OCI-LY1 (cell line): ENCODE data around the gene ZNF598.

ENCODE experiments used
- H2AFZ ChIP-seq: fragments of 200-600 bp; sonication (generic), shearing (Covaris generic); 2 replicates; pipeline ENCODE4 v1.6.0; 2014; ENCODE audit warnings: antibody characterized with exemption, mild to moderate bottlenecking, low read length
- H3F3A ChIP-seq: fragments of 200-600 bp; sonication (generic), shearing (Covaris generic); 2 replicates; pipeline ENCODE4 v1.6.0; 2014; ENCODE audit warnings: mild to moderate bottlenecking, antibody characterized with exemption, low read length, moderate library complexity; ENCODE audit not compliant: insufficient read depth
- H3K27ac ChIP-seq: fragments of 200-600 bp; sonication (generic); 2 replicates; pipeline ENCODE4 v1.5.1; 2014; ENCODE audit warnings: low read length, mixed run types, mild to moderate bottlenecking, low read depth; ENCODE audit not compliant: poor library complexity, severe bottlenecking
- H3K27me3 ChIP-seq: fragments of 200-600 bp; sonication (generic); 2 replicates; pipeline ENCODE4 v1.6.0; 2014; ENCODE audit warnings: antibody characterized with exemption, mild to moderate bottlenecking, low read length, moderate library complexity; ENCODE audit not compliant: insufficient read depth
- H3K36me3 ChIP-seq: fragments of 200-600 bp; sonication (generic); 2 replicates; pipeline ENCODE4 v1.6.1; 2014; ENCODE audit warnings: mild to moderate bottlenecking, antibody characterized with exemption, low read length, moderate library complexity, mixed read lengths; ENCODE audit not compliant: insufficient read depth
- H3K4me1 ChIP-seq: fragments of 200-600 bp; sonication (generic); 2 replicates; pipeline ENCODE4 v1.5.1; 2014; ENCODE audit warnings: mild to moderate bottlenecking, low read length, moderate library complexity; ENCODE audit not compliant: insufficient read depth, severe bottlenecking
- H3K4me2 ChIP-seq: fragments of 200-600 bp; sonication (generic), shearing (Covaris generic); 2 replicates; pipeline ENCODE4 v1.6.1; 2014; ENCODE audit warnings: low read length
- H3K4me3 ChIP-seq: fragments of 200-600 bp; sonication (generic); 2 replicates; pipeline ENCODE4 v1.5.1; 2014; ENCODE audit warnings: low read length, low read depth, mild to moderate bottlenecking, mixed read lengths; ENCODE audit not compliant: poor library complexity, severe bottlenecking
- H3K79me2 ChIP-seq: fragments of 200-600 bp; shearing (Covaris generic); 2 replicates; pipeline ENCODE4 v1.6.1; 2016; ENCODE audit warnings: mixed run types, low read length, mixed read lengths; ENCODE audit not compliant: insufficient read depth
- H3K9ac ChIP-seq: fragments of 200-600 bp; sonication (generic), shearing (Covaris generic); 2 replicates; pipeline ENCODE4 v1.6.1; 2014; ENCODE audit warnings: mild to moderate bottlenecking, low read length, mixed read lengths
- H3K9me2 ChIP-seq: fragments of 200-600 bp; sonication (generic), shearing (Covaris generic); 2 replicates; pipeline ENCODE4 v1.6.1; 2014; ENCODE audit warnings: low read depth, mild to moderate bottlenecking, low read length, mixed read lengths
- H3K9me3 ChIP-seq: fragments of 200-600 bp; shearing (Covaris generic); 2 replicates; pipeline ENCODE4 v1.6.1; 2014; ENCODE audit warnings: low read length, mixed read lengths
- H4K20me1 ChIP-seq: fragments of 200-600 bp; sonication (generic), shearing (Covaris generic); 2 replicates; pipeline ENCODE4 v1.6.0; 2016; ENCODE audit warnings: mild to moderate bottlenecking, low read length; ENCODE audit not compliant: insufficient read depth
- EZH2 ChIP-seq: fragments of 200-600 bp; sonication (generic), shearing (Covaris generic); IDR thresholded peaks from 2 replicates; pipeline ENCODE4 v1.8.0; 2017; ENCODE audit warnings: borderline replicate concordance, mixed run types, mild to moderate bottlenecking, antibody characterized with exemption, low read length, moderate library complexity, mixed read lengths
- TF ChIP-seq, protein P1 (sequence below): fragments of 200-600 bp; sonication (generic), shearing (Covaris generic); IDR thresholded peaks from 2 replicates; pipeline ENCODE4 v1.5.1; 2017; ENCODE audit warnings: mild to moderate bottlenecking, antibody characterized with exemption, low read length, moderate library complexity, mixed read lengths

Gene ZNF598

DNA sequence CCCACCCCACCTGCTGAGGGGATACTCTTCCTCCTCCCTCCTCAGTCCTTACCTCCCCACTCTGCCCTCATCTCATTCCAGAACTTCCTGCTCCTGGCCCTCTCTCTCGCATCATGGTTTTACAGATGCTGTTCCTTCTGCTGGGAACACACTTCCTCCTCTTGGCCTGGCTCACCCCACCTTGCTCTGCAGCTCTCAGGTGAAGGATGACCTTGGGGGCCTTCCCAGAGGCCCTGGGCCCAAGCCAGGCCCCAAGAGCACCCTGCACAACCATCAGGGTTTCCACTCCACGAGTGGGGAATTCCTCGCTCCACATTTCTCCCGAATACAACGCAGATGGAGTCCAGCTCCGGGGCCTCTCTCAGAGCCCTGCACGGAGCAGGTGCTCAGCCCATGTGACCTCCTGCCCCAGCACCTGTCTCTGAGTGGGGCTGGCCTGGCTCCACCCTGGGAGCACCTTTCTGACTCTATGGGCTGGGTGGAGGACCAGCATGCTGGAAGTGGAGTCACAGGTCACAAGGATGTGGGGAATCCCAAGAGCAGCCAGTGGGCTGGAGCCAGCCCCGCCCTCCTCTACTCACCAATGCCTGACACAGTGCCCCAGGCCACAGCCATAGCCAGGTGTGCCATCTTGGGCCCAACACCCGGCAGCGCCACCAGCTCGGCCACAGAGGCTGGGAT is 33.5 kb upstream of the ZNF598 start:
- no peaks in the 10 kb centered on the region for H3K9me3 ChIP-seq
- no peaks in the 10 kb centered on the region for H3K79me2 ChIP-seq
- no peak overlapping the region for H3K4me2 ChIP-seq
- H3K36me3 ChIP-seq: peaks cover 12% of the 10 kb centered on the region; the same call in 1 of the 2 replicates
- H4K20me1 ChIP-seq: no peaks in the 10 kb centered on the region
- no peak for TF ChIP-seq EZH2
- TF ChIP-seq, protein P1, sequence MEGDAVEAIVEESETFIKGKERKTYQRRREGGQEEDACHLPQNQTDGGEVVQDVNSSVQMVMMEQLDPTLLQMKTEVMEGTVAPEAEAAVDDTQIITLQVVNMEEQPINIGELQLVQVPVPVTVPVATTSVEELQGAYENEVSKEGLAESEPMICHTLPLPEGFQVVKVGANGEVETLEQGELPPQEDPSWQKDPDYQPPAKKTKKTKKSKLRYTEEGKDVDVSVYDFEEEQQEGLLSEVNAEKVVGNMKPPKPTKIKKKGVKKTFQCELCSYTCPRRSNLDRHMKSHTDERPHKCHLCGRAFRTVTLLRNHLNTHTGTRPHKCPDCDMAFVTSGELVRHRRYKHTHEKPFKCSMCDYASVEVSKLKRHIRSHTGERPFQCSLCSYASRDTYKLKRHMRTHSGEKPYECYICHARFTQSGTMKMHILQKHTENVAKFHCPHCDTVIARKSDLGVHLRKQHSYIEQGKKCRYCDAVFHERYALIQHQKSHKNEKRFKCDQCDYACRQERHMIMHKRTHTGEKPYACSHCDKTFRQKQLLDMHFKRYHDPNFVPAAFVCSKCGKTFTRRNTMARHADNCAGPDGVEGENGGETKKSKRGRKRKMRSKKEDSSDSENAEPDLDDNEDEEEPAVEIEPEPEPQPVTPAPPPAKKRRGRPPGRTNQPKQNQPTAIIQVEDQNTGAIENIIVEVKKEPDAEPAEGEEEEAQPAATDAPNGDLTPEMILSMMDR: no peak
- no peak overlapping the region for H2AFZ ChIP-seq
- no peaks in the 10 kb centered on the region for H3K9me2 ChIP-seq
- H3K27me3 ChIP-seq: no peaks in the 10 kb centered on the region; the same call in 1 of the 2 replicates
- H3K27ac ChIP-seq: no peak overlapping the region
- no peaks in the 10 kb centered on the region for H3F3A ChIP-seq
- no peak overlapping the region for H3K4me3 ChIP-seq
- no peak overlapping the region for H3K9ac ChIP-seq
- peaks cover 15% of the 10 kb centered on the region for H3K4me1 ChIP-seq

DNA sequence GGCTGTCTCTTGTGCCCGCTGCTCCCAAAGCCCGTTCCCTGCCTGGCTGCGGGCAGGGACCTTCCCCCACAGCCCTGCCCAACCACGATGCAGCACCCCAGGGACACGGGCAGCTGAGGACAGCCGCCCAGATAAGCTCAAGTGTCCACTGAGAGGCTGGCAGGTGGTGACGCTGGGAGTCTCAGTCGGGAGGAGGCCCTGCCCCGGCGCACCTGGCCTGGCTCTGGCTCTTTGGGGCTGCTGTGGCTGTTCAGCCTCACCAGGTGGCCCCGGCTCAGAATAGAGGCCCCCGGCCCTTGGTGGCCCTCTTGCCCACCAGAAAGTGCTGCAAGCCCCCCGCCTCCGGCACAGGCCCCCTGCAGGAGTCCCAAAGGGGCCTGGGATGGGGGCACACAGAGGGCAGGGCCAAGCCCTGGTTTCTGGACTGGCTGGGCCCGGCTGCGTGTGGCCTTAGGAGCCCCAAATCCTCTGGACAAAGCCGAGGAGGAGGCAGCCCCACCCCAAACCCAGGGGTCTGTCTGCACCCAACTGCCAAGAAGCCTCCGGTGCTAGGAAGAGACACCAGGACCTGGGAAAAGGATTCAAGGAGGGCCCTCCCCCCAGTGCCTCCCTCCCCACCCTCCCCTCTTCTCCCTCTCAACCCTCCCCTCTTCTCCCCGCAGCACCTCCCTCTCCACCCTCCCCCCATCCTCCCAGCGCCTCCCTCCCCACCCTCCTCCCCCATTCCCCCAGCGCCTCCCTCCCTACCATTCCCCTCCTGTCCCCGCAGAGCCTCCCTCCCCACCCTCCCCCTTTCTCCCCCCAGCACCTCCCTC is 32.8 kb upstream of the ZNF598 start:
- no peak overlapping the region for H3K27ac ChIP-seq
- no peak overlapping the region for H3K9ac ChIP-seq
- H3K9me3 ChIP-seq: no peaks in the 10 kb centered on the region
- no peaks in the 10 kb centered on the region for H3F3A ChIP-seq
- no peaks in the 10 kb centered on the region for H4K20me1 ChIP-seq
- H3K79me2 ChIP-seq: no peaks in the 10 kb centered on the region
- H3K36me3 ChIP-seq: peaks cover 12% of the 10 kb centered on the region; the same call in 1 of the 2 replicates
- no peak overlapping the region for H2AFZ ChIP-seq
- H3K27me3 ChIP-seq: peaks cover 3% of the 10 kb centered on the region
- H3K9me2 ChIP-seq: no peaks in the 10 kb centered on the region
- peaks cover 15% of the 10 kb centered on the region for H3K4me1 ChIP-seq
- no peak overlapping the region for H3K4me2 ChIP-seq
- H3K4me3 ChIP-seq: no peak overlapping the region
- TF ChIP-seq, protein P1: no peak
- no peak for TF ChIP-seq EZH2

- TF ChIP-seq EZH2: no peak
- TF ChIP-seq, protein P1: no peak
- H3K9me2 ChIP-seq: no peaks in the 10 kb centered on the region
- no peak overlapping the region for H3K4me3 ChIP-seq
- no peak overlapping the region for H3K27ac ChIP-seq
- H3K4me1 ChIP-seq: peaks cover 1% of the 10 kb centered on the region
- H3K4me2 ChIP-seq: no peak overlapping the region
- no peaks in the 10 kb centered on the region for H3K9me3 ChIP-seq
- H3F3A ChIP-seq: no peaks in the 10 kb centered on the region
- H4K20me1 ChIP-seq: no peaks in the 10 kb centered on the region
- peaks cover 12% of the 10 kb centered on the region; the same call in 1 of the 2 replicates for H3K36me3 ChIP-seq
- H3K79me2 ChIP-seq: no peaks in the 10 kb centered on the region
- no peak overlapping the region for H2AFZ ChIP-seq
- peaks cover 12% of the 10 kb centered on the region for H3K27me3 ChIP-seq
- H3K9ac ChIP-seq: no peak overlapping the region
Measured at GRCh38 chr16:2040787-2041522, 31.3 kb upstream of the ZNF598 start.
